GM19025 (cell line): ENCODE measurements around the gene METTL2B.
A peak's percentile ranks its signal among the peaks of the same experiment; 100 is the strongest.

Experiments
- ATAC-seq: cut with Tn5 transposase; IDR thresholded peaks from one replicate; pipeline ENCODE4 v1.9.1; 2021; ENCODE audit warnings: mild to moderate bottlenecking, low read depth, moderate library complexity; ENCODE audit not compliant: unreplicated experiment

METTL2B gene

GRCh38 chr7:128476402-128477335 lies at the start of gene METTL2B:
Gene METTL2B, plus strand, starts transcription at chr7:128476748. Its CDS starts 18 bp downstream, at chr7:128476766.
- peak; percentile 92 for ATAC-seq

GRCh38 chr7:128427289-128427891 lies 49.2 kb upstream of the METTL2B start:
- no peak for ATAC-seq

- ATAC-seq, result no peak
These were observed 46.3 kb upstream of the METTL2B start for GRCh38 chr7:128430207-128430606.

GRCh38 chr7:128431221-128431620 lies 45.3 kb upstream of the METTL2B start:
- no peak for ATAC-seq

- ATAC-seq, result no peak
These were observed 44.8 kb upstream of the METTL2B start for GRCh38 chr7:128431754-128432153.

GRCh38 chr7:128434413-128435326 lies 41.9 kb upstream of the METTL2B start:
- no peak for ATAC-seq

GRCh38 chr7:128435327-128435686 lies 41.2 kb upstream of the METTL2B start:
- no peak for ATAC-seq

- no peak for ATAC-seq
These were observed 38.9 kb upstream of the METTL2B start for GRCh38 chr7:128437426-128438332.

- no peak for ATAC-seq
These were observed 34.2 kb upstream of the METTL2B start for GRCh38 chr7:128442356-128442755.

GRCh38 chr7:128443831-128444600 lies 32.5 kb upstream of the METTL2B start:
- ATAC-seq, result no peak

GRCh38 chr7:128446306-128446705 lies 30.2 kb upstream of the METTL2B start:
- ATAC-seq, result no peak

GRCh38 chr7:128447941-128448564 lies 28.5 kb upstream of the METTL2B start:
- no peak for ATAC-seq

- no peak for ATAC-seq
These were observed 27.7 kb upstream of the METTL2B start for GRCh38 chr7:128448751-128449302.

GRCh38 chr7:128450409-128450808 lies 26.1 kb upstream of the METTL2B start:
- no peak for ATAC-seq

- no peak for ATAC-seq
These were observed 25.6 kb upstream of the METTL2B start for GRCh38 chr7:128450913-128451312.

- no peak for ATAC-seq
These were observed 24.0 kb upstream of the METTL2B start for GRCh38 chr7:128452552-128452951.

- ATAC-seq, result no peak
These were observed 22.4 kb upstream of the METTL2B start for GRCh38 chr7:128453836-128454804.
